ENCODE results near the gene MSI2.
"Not testable (repeated sequence)": the region's sequence is repeated elsewhere in the genome, so short reads cannot be mapped to it uniquely, and the experiment has no call there.

MSI2 gene

DNA sequence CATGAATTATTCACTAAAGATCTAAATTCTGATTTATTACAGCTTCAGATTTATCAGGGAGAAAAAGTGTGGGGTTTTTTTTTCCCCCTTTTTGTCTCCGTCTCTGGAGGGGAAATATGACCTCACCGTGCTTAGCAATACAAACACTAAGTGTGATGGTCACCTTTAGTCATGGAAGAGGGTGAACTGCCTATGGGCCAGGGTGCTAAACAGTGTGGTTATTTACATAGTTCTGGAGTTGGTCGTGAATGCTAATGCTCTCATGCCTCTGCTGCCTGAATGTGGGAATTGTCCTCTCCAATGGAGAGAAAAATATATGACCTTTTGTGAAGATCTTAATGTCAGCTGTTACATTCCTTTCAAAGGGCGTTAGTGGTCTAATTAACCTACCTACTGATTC is 44.8 kb upstream of the MSI2 start:
- no peaks in the 10 kb centered on the region for H3K27me3 ChIP-seq (ENCODE audit: insufficient read depth, low read depth, severe bottlenecking)
- TF ChIP-seq, protein P1, sequence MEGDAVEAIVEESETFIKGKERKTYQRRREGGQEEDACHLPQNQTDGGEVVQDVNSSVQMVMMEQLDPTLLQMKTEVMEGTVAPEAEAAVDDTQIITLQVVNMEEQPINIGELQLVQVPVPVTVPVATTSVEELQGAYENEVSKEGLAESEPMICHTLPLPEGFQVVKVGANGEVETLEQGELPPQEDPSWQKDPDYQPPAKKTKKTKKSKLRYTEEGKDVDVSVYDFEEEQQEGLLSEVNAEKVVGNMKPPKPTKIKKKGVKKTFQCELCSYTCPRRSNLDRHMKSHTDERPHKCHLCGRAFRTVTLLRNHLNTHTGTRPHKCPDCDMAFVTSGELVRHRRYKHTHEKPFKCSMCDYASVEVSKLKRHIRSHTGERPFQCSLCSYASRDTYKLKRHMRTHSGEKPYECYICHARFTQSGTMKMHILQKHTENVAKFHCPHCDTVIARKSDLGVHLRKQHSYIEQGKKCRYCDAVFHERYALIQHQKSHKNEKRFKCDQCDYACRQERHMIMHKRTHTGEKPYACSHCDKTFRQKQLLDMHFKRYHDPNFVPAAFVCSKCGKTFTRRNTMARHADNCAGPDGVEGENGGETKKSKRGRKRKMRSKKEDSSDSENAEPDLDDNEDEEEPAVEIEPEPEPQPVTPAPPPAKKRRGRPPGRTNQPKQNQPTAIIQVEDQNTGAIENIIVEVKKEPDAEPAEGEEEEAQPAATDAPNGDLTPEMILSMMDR (IDR thresholded peaks at IDR 0.05; ENCODE audit: low read depth, low read length) = no peak
- no peak overlapping the region for H3K4me3 ChIP-seq (ENCODE audit: low read depth, low read length)
- H3K36me3 ChIP-seq = no peaks in the 10 kb centered on the region
- DNase-seq = no peak
- H3K9me3 ChIP-seq (ENCODE audit: severe bottlenecking) = peaks cover 12% of the 10 kb centered on the region
- H3K27ac ChIP-seq = no peak overlapping the region

DNA sequence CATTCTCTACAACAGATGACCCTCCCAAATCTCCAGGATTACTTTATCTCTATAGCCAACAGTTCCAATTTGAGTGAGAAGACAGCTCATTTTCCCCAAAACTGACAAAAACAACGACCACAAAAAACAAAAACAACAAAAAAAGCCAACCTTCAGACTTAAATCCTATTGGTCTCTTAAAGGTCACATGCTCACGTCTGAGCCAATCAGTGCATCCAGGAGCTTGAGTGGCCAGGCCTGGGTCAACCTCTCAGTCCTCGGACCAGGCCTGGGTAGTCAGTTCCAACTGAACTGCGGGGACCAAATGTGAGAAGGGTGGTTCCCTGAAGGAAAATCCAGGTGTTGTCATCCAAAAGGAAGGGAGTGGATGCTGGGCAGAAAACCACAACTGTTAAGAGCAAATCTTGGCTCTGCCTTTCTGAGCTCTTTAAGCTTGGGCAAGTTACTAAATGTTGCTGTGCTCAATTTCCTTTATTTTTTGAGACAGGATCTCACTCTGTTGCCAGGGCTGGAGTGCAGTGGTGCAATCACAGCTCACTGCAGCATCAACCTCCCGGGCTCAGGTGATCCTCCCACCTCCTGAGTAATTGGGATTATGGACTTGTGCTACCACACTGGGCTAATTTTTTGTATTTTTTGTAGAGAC is 43.0 kb upstream of the MSI2 start:
- Histone ChIP-seq H3K9me3 (ENCODE audit: severe bottlenecking) (peaks cover 2% of the 10 kb centered on the region), H3K27ac (no peak overlapping the region), H3K4me3 (ENCODE audit: low read depth, low read length) (no peak overlapping the region), H3K36me3 (no peaks in the 10 kb centered on the region), H3K27me3 (ENCODE audit: insufficient read depth, low read depth, severe bottlenecking) (no peaks in the 10 kb centered on the region)
- TF ChIP-seq, protein P1 (IDR thresholded peaks at IDR 0.05; ENCODE audit: low read depth, low read length) = no peak
- no peak for DNase-seq

DNA sequence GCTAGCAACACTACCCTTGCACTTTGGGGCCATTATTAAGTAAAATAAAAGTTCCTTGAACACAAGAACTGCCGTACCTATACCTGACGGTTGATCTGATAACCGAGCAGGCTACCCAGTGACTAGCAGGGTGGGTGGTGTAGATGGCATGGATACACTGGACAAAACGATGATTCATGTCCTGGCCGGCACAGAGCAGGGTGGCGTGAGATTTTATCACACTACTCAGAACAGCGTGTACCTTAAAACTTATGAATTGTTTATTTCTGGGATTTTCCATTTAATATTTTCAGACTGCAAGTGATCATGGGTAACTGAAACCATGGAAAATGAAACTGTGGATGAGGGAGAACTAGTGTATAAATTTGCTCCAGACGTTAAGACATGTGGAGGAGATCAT is 41.0 kb upstream of the MSI2 start:
- H3K36me3 ChIP-seq = no peaks in the 10 kb centered on the region
- H3K4me3 ChIP-seq (ENCODE audit: low read depth, low read length) = no peak overlapping the region
- TF ChIP-seq, protein P1 (IDR thresholded peaks at IDR 0.05; ENCODE audit: low read depth, low read length) = no peak
- no peak overlapping the region for H3K27ac ChIP-seq
- H3K27me3 ChIP-seq (ENCODE audit: insufficient read depth, low read depth, severe bottlenecking) = no peaks in the 10 kb centered on the region
- no peak for DNase-seq
- no peaks in the 10 kb centered on the region for H3K9me3 ChIP-seq (ENCODE audit: severe bottlenecking)

DNA sequence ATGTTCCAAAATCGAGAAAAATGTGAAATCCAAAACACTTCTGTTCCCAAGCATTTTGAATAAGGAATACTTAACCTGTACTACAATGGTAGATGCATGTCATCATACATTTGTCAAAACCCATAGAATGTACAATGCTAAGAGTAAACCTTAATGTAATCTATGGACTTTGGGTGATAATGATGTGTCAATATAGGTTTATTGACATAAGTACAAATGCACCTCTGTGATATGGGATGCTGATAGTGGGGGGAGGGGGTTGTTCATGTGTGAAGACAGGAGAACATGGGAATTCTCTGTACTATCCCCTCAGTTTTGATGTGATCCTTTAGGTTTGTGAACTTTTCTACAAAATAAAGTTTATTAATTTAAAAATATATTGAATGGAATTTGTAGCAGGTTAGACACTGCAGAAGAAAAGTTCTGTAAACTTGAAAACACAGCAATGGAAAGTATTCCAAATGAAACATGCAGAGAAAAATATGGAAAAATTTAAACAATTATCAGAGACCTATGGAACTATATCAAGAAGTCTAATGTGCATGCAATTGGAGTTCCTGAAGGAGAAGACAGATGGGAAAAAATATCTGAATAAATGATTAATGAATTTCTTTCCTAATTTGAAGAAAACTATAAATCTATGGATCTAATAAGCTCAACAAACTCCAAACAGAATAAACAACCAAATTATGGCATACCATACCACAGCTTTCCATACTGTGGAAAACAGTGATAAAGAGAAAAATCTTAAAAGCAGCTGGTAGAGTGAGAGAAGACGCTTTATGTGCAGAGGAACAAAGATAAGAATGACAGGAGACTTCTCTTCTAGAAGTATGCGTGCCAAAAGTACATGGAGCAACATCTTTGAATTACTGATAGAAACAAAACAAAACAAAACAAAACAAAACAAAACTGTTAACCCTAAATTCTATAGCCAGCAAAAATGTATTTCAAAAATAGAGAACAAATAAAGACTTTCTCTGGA is 34.7 kb upstream of the MSI2 start:
- no peaks in the 10 kb centered on the region for H3K36me3 ChIP-seq
- no peak overlapping the region for H3K4me3 ChIP-seq (ENCODE audit: low read depth, low read length)
- TF ChIP-seq, protein P1 (IDR thresholded peaks at IDR 0.05; ENCODE audit: low read depth, low read length) = no peak
- DNase-seq = no peak
- H3K27ac ChIP-seq = no peak overlapping the region
- H3K27me3 ChIP-seq (ENCODE audit: insufficient read depth, low read depth, severe bottlenecking) = no peaks in the 10 kb centered on the region
- peaks cover 21% of the 10 kb centered on the region for H3K9me3 ChIP-seq (ENCODE audit: severe bottlenecking)

DNA sequence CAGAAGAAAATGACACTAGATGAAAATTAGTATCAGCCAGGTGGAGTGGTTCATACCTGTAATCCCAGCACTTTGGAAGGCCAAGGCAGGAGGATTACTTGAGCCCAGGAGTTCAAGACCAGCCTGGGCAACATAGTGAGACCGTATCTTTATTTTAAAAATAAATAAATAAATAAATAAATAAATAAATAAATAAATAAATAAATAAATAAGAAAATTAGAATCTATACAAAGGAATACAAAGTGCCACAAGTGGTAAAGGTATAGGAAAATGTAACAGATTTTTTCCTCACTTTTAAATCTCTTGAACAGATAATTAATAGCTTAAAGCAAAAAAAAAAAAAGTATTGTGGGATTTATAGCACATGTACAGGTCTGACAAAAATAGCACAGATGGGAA is 33.9 kb upstream of the MSI2 start:
- not testable (repeated sequence) for H3K27ac ChIP-seq; H3K36me3 ChIP-seq; H3K27me3 ChIP-seq (ENCODE audit: insufficient read depth, low read depth, severe bottlenecking); DNase-seq; H3K4me3 ChIP-seq (ENCODE audit: low read depth, low read length)
- H3K9me3 ChIP-seq (ENCODE audit: severe bottlenecking) = peaks cover 21% of the 10 kb centered on the region

DNA sequence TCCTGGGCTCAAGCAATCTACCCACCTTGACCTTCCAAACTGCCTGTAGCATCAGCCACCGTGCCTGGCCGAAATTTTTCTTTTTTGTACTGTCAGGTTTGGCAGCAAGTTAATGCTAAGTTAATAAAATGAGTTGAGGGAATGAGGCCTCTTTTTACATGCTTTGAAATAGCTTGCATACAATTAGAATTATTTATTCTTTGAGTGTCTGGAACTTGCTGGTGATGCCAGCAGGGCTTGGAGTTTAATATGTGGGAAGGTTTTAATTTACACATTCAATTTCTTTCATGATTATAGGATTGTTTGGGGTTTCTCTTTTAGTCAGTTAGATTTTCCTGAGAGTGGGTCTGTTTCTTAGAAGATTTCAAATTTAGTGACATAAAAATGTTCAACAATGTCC is 31.2 kb upstream of the MSI2 start:
- TF ChIP-seq, protein P1 (IDR thresholded peaks at IDR 0.05; ENCODE audit: low read depth, low read length) = no peak
- Histone ChIP-seq H3K9me3 (ENCODE audit: severe bottlenecking) (peaks cover 27% of the 10 kb centered on the region), H3K27me3 (ENCODE audit: insufficient read depth, low read depth, severe bottlenecking) (no peaks in the 10 kb centered on the region), H3K4me3 (ENCODE audit: low read depth, low read length) (no peak overlapping the region), H3K36me3 (no peaks in the 10 kb centered on the region), H3K27ac (no peak overlapping the region)
- no peak for DNase-seq
